Measurements from ENCODE around the gene PIK3R4. TPM values are rescaled to one million over a fixed set of nuclear protein-coding genes. Genes with fewer than 3 reads are reported as not detected.

Gene PIK3R4
- total RNA-seq, 6 donors from 2014 or later: 24.6 to 44.2 (median 33.4) TPM

DNA sequence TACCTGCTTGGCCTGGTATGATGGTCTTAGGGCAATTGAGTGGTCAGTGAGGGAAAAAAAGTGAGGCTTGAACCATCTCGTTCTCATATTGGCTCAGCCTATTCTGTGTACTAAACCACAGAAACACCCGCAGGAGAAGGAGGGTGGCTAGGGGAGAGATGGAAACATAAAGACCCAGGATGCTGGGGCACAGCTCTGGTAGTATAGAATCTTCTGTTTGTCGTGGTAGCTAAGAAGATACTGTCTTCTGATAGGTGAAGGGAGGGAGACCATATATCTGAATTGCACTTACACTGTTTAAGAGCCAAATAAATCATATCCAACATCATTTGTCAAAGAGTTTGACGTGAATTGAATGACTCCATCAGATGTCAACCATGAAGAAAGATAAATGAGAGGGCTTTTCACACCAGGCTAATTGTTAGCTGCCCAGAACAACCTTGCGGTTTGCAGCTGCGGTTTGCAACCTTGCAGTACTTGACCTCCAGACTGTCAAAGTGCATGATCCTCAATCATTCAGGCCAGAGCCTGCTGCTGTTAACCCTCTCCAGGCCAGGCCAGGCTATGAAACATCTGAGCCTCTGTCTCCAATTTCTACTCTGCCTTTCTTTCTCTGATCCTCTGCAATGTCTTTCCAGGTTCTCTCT, 40.9 kb upstream of the PIK3R4 start:
- TF ChIP-seq POLR2AphosphoS5 (IDR thresholded peaks at IDR 0.05) (no peak), POLR2A (IDR thresholded peaks at IDR 0.05) (no peak), EP300 (IDR thresholded peaks at IDR 0.05) (no peak)
- TF ChIP-seq, protein P1, sequence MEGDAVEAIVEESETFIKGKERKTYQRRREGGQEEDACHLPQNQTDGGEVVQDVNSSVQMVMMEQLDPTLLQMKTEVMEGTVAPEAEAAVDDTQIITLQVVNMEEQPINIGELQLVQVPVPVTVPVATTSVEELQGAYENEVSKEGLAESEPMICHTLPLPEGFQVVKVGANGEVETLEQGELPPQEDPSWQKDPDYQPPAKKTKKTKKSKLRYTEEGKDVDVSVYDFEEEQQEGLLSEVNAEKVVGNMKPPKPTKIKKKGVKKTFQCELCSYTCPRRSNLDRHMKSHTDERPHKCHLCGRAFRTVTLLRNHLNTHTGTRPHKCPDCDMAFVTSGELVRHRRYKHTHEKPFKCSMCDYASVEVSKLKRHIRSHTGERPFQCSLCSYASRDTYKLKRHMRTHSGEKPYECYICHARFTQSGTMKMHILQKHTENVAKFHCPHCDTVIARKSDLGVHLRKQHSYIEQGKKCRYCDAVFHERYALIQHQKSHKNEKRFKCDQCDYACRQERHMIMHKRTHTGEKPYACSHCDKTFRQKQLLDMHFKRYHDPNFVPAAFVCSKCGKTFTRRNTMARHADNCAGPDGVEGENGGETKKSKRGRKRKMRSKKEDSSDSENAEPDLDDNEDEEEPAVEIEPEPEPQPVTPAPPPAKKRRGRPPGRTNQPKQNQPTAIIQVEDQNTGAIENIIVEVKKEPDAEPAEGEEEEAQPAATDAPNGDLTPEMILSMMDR (IDR thresholded peaks at IDR 0.05): no peak
- no peaks in the 10 kb centered on the region for H3K9me3 ChIP-seq
- DNase-seq (no peak), ATAC-seq (ENCODE audit: low FRiP score in 2 of 2) (no peak)
- no peaks in the 10 kb centered on the region for H3K27me3 ChIP-seq
- no peak overlapping the region for H3K4me3 ChIP-seq
- H3K27ac ChIP-seq: no peak overlapping the region
- H3K36me3 ChIP-seq: no peaks in the 10 kb centered on the region
- H3K4me1 ChIP-seq: no peaks in the 10 kb centered on the region
- 51 to 55% methylated on average over 6 of the region's 6 CpGs for WGBS, 2 donors

DNA sequence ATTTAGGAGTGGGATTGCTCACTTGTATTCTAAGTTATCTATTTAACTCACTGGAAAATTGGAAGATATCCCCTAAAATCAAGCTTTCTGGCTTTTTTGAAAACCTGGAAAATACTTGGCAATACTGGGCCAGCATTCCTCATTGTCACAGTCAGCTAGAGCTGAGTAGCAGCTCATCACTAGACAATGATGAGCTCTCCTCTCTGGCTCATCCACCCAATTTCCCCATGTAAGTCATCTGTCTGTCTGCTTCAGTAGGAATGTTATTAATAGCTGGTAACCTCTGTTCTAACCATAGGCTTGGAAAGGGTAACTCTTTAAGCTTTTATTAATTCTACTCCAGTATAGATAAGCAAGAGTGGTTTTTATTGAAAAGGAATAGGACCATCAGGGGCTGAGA, 39.7 kb upstream of the PIK3R4 start:
- ATAC-seq (ENCODE audit: low FRiP score in 2 of 2) (no peak), DNase-seq (no peak)
- Histone ChIP-seq H3K9me3 (no peaks in the 10 kb centered on the region), H3K4me1 (no peaks in the 10 kb centered on the region), H3K27me3 (no peaks in the 10 kb centered on the region), H3K4me3 (no peak overlapping the region), H3K36me3 (no peaks in the 10 kb centered on the region), H3K27ac (no peak overlapping the region)
- TF ChIP-seq, protein P1 (IDR thresholded peaks at IDR 0.05): no peak
- TF ChIP-seq POLR2A (IDR thresholded peaks at IDR 0.05): no peak
- no peak for TF ChIP-seq POLR2AphosphoS5 (IDR thresholded peaks at IDR 0.05)
- no peak for TF ChIP-seq EP300 (IDR thresholded peaks at IDR 0.05)

DNA sequence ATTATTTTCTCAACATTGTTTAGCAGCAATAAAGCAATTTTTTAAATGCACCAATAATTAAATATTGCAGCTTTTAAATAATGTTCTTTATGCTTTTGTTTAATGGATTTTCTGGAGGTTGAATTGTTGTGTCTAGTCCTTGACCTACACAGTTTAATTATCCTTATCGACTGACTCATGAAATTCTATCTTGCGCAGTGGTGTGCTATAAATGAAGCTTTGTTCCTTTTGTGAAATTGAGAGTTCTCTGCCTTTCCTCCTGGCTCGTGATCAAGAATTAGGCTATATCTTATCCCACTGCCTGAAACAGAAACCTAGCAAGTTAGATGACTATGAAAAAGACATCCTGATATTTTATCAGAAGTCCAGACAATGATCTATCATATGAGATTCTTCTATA, 37.0 kb upstream of the PIK3R4 start:
- Histone ChIP-seq H3K4me3 (no peak overlapping the region), H3K36me3 (no peaks in the 10 kb centered on the region), H3K27me3 (no peaks in the 10 kb centered on the region), H3K27ac (no peak overlapping the region), H3K9me3 (no peaks in the 10 kb centered on the region), H3K4me1 (no peaks in the 10 kb centered on the region)
- no peak for DNase-seq
- no peak for ATAC-seq (ENCODE audit: low FRiP score in 2 of 2)
- WGBS, 2 donors: 76 to 77% methylated on average over 3 of the region's 3 CpGs
- TF ChIP-seq EP300 (IDR thresholded peaks at IDR 0.05) (no peak), POLR2A (IDR thresholded peaks at IDR 0.05) (no peak), POLR2AphosphoS5 (IDR thresholded peaks at IDR 0.05) (no peak)
- TF ChIP-seq, protein P1 (IDR thresholded peaks at IDR 0.05): no peak

DNA sequence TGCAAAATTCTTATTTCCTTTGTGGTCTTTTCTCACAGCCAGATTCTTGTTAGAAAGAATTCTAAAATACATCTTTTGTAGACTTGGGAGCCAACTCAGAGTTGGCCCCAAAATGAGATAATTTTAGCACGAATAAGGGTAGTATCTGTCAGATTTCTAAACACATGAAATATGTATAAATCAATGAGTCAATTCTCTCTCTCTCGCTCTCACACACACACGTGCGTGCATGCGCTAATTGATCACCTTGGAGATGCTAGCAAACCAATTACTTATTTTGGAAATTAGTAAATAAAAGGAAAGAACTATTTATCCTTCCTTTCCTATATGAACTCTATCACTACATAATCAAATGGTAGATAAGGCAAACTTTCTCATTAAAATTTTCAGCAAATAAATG, 32.9 kb upstream of the PIK3R4 start:
- no peak overlapping the region for H3K4me3 ChIP-seq
- no peak overlapping the region for H3K27ac ChIP-seq
- ATAC-seq (ENCODE audit: low FRiP score in 2 of 2): no peak
- WGBS, 2 donors: 72 to 79% methylated on average over 5 of the region's 5 CpGs
- DNase-seq: no peak
- H3K36me3 ChIP-seq: no peaks in the 10 kb centered on the region
- no peaks in the 10 kb centered on the region for H3K27me3 ChIP-seq
- H3K4me1 ChIP-seq: no peaks in the 10 kb centered on the region
- TF ChIP-seq, protein P1 (IDR thresholded peaks at IDR 0.05): no peak
- TF ChIP-seq POLR2A (IDR thresholded peaks at IDR 0.05): no peak
- TF ChIP-seq POLR2AphosphoS5 (IDR thresholded peaks at IDR 0.05): no peak
- TF ChIP-seq EP300 (IDR thresholded peaks at IDR 0.05): no peak
- no peaks in the 10 kb centered on the region for H3K9me3 ChIP-seq

DNA sequence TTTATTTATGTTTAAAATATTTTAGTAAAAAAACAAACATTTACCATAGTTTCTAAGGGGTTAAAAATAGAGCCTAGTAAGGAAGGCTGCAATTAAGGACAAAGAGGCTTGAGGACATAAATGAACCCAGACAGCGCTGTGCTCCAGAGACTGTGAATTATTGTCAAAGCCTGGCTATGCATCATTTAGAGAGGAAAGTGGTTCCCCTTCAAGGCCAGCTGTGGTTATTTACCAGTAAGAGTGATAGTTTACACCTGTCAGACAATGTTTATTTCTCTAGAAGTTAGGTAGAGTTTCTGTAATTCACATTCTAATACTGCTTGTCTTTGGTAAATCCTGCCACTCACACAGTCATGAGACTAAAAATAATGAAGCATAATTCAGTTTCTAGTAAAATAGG, 32.4 kb upstream of the PIK3R4 start:
- H3K27me3 ChIP-seq: no peaks in the 10 kb centered on the region
- ATAC-seq (ENCODE audit: low FRiP score in 2 of 2) (no peak), DNase-seq (no peak)
- H3K4me3 ChIP-seq: no peak overlapping the region
- H3K4me1 ChIP-seq: no peaks in the 10 kb centered on the region
- 40 to 47% methylated on average over 1 of the region's 1 CpG for WGBS, 2 donors
- H3K9me3 ChIP-seq: no peaks in the 10 kb centered on the region
- H3K27ac ChIP-seq: no peak overlapping the region
- TF ChIP-seq POLR2AphosphoS5 (IDR thresholded peaks at IDR 0.05): no peak
- no peak for TF ChIP-seq EP300 (IDR thresholded peaks at IDR 0.05)
- no peak for TF ChIP-seq POLR2A (IDR thresholded peaks at IDR 0.05)
- TF ChIP-seq, protein P1 (IDR thresholded peaks at IDR 0.05): no peak
- H3K36me3 ChIP-seq: no peaks in the 10 kb centered on the region
